MG63 (cell line): ENCODE measurements around the gene NHLRC3. TPM values are rescaled to one million over a fixed set of nuclear protein-coding genes. Genes with fewer than 3 reads are reported as not detected.
"Not testable (repeated sequence)": the region's sequence is repeated elsewhere in the genome, so short reads cannot be mapped to it uniquely, and the experiment has no call there.

Experiments used
- DNase-seq: peaks from one replicate; pipeline ENCODE4 v3.0.0-alpha.2; 2020
- H3K27me3 ChIP-seq: fragments of 250-450 bp; sonication (Bioruptor Pico); 2 replicates; pipeline ENCODE4 v1.5.1; 2020; ENCODE audit warnings: mild to moderate bottlenecking, moderate library complexity
- H3K36me3 ChIP-seq: fragments of 250-450 bp; sonication (Bioruptor Pico); 2 replicates; pipeline ENCODE4 v1.5.1; 2020; ENCODE audit warnings: mild to moderate bottlenecking, moderate library complexity
- H3K4me3 ChIP-seq: fragments of 250-450 bp; sonication (Bioruptor Pico); 2 replicates; pipeline ENCODE4 v1.5.1; 2020; ENCODE audit warnings: mild to moderate bottlenecking, moderate library complexity
- H3K9me3 ChIP-seq: fragments of 250-450 bp; sonication (Bioruptor Pico); 2 replicates; pipeline ENCODE4 v1.5.1; 2020; ENCODE audit warnings: mild to moderate bottlenecking, moderate library complexity
- total RNA-seq: library from RNA; depleted of rRNA; stranded (reverse); fragments of >200 nt; shearing (Covaris generic); gene quantifications from 2 replicates; pipeline ENCODE4 v1.2.3, GENCODE V29; 2014; ENCODE audit warnings: low replicate concordance; rRNA removed

The NHLRC3 gene
- total RNA-seq, 1 experiment from 2014 or later = 3.8 TPM

DNA sequence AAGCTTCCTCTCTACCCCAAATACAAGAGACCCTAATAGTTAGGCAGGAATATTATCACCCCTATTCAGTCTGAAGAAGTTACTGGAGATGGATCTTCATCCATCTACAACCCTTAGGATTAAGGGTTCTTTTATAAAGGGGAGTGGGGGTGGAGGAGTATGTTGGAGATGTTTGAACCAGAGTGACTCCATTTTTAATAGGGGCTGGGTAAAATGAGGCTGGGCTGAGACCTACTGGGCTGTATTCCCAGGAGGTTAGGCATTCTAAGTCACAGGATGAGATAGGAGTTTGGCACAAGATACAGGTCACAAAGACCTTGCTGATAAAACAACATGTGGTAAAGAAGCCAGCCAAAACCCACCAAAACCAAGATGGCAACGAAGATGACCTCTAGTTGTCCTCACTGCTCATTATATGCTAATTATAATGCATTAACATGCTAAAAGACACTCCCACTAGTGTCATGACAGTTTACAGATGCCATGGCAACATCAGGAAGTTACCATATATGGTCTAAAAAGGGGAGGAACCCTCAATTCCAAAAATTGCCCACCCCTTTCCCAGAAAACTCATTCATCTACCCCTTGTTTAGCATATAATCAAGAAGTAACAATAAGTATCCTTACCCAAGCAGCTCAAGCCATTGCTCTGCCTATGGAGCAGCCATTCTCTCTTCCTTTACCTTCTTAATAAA is 48.1 kb downstream of the NHLRC3 start:
- not testable (repeated sequence) for H3K36me3 ChIP-seq, DNase-seq, H3K4me3 ChIP-seq, H3K9me3 ChIP-seq, H3K27me3 ChIP-seq

GRCh38 chr13:39091586-39091985 is 53.3 kb downstream of the NHLRC3 start:
- no peak for DNase-seq
- Histone ChIP-seq H3K36me3 (no peaks in the 10 kb centered on the region), H3K9me3 (no peaks in the 10 kb centered on the region), H3K4me3 (no peak overlapping the region), H3K27me3 (no peaks in the 10 kb centered on the region; the same call in 1 of the 2 replicates)

DNA sequence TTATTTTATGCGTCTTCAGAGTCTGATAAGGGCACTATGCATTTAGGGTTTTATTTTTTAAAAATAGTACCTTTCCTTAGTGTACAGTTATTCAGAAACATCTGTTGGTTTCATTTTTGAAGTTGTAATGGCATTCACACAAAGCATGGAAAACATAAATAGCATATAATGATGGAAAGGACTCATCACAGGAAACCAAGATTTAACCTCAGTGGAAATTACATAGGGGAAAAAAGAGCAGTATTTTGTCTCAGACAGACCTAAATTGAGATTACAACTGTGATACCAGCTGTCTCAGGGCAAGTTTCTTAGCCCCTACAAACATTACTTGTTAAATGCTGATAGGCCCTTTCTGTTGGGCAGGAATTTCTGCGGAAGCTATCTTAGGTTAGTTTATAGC is 57.2 kb downstream of the NHLRC3 start:
- Histone ChIP-seq H3K4me3 (no peak overlapping the region), H3K9me3 (no peaks in the 10 kb centered on the region)

GRCh38 chr13:39099231-39099630 is 61.0 kb downstream of the NHLRC3 start:
- no peaks in the 10 kb centered on the region for H3K9me3 ChIP-seq

More for the DNA sequence above, 57.2 kb downstream of the NHLRC3 start:
- no peak for DNase-seq
- H3K36me3 ChIP-seq = no peaks in the 10 kb centered on the region
- H3K27me3 ChIP-seq = no peaks in the 10 kb centered on the region

More at GRCh38 chr13:39099231-39099630, 61.0 kb downstream of the NHLRC3 start:
- no peak for DNase-seq
- Histone ChIP-seq H3K4me3 (no peak overlapping the region), H3K36me3 (no peaks in the 10 kb centered on the region), H3K27me3 (no peaks in the 10 kb centered on the region)

Other genes starting within 250 kb of the NHLRC3 start
- not detected in 2 replicates for gene STOML3, start 47.6 kb upstream of the NHLRC3 start, total RNA-seq
- gene PROSER1, start 367 bp upstream of the NHLRC3 start, total RNA-seq = 7.2 and 9.7 TPM in 2 replicates